Suprapubic skin (tissue), 3 donors: ENCODE measurements around the gene DSCAM.

Experiments
- CTCF ChIP-seq, 2 donors: fragments of 200-600 bp in 1 of 2; fragments of 450-650 bp in 1 of 2; sonication (generic) in 1 of 2; IDR thresholded peaks; one replicate each; pipeline ENCODE4 v1.5.1; 2016 to 2019; ENCODE audit warnings: antibody characterized with exemption in 2 of 2, mild to moderate bottlenecking in 1 of 2, moderate library complexity in 1 of 2
- POLR2A ChIP-seq, 2 donors: fragments of 450-650 bp; IDR thresholded peaks; one replicate each; pipeline ENCODE4 v1.6.1; 2017; ENCODE audit warnings: antibody characterized with exemption in 2 of 2, mild to moderate bottlenecking in 2 of 2, moderate library complexity in 2 of 2

GRCh38 chr21:40454057-40454456 is 392.9 kb downstream of the DSCAM start:
- TF ChIP-seq CTCF (IDR thresholded peaks at IDR 0.05), result no peak
- TF ChIP-seq POLR2A (IDR thresholded peaks at IDR 0.05), result no peak
